Measurements from ENCODE around the gene RSPO3.

Gene RSPO3

GRCh38 chr6:127118298-127119101 lies at the start of gene RSPO3:
Gene RSPO3 (plus strand): TSS chr6:127118671. CDS start chr6:127119193, 522 bp downstream.
- H3K4me3 ChIP-seq (ENCODE audit: low read depth, low read length), result peak within 1 kb of the TSS; percentile 56
- H3K36me3 ChIP-seq (replicated peaks), result no peaks in the 10 kb centered on the region
- H3K27me3 ChIP-seq (replicated peaks), result peaks cover 24% of the 10 kb centered on the region
- DNase-seq, result peak; percentile 21
- H3K27ac ChIP-seq, result no peak within 1 kb of the TSS
- TF ChIP-seq CTCF (IDR thresholded peaks at IDR 0.05; ENCODE audit: low read depth, low read length, missing control alignments), result peak; percentile 33
- in situ Hi-C loops (cut with HindIII; ENCODE audit: low pct_ligation_motif_present, low sequenced_read_pairs), result no loop called here

- peak; percentile 49 for TF ChIP-seq CTCF (IDR thresholded peaks at IDR 0.05; ENCODE audit: low read depth, low read length, missing control alignments)
- Histone ChIP-seq H3K36me3 (replicated peaks) (no peaks in the 10 kb centered on the region), H3K27me3 (replicated peaks) (no peaks in the 10 kb centered on the region), H3K4me3 (ENCODE audit: low read depth, low read length) (no peak overlapping the region), H3K27ac (no peak overlapping the region)
- in situ Hi-C loops (cut with HindIII; ENCODE audit: low pct_ligation_motif_present, low sequenced_read_pairs), result no loop called here
- peak; percentile 14 for DNase-seq
These were observed 48.7 kb upstream of the RSPO3 start for GRCh38 chr6:127069659-127070279.

DNA sequence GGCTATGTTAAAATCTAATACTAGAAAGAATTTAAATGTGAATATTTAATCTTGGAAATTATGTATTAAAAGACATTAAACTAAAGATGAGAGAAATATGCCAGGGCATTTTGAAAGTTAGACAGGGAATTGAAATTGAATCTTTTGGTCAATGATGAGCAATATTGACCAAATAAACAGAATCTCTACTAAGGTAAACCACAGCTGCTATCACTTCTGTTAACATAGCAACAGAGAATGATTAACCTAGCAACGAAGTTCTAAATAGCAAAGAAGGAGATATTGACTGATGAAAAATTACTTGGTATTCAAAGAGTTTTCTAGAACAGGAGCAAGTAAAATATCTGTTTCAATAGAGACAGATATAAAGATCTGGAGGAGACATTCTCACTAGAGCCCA lies 45.2 kb upstream of the RSPO3 start:
- H3K27me3 ChIP-seq (replicated peaks), result no peaks in the 10 kb centered on the region
- TF ChIP-seq CTCF (IDR thresholded peaks at IDR 0.05; ENCODE audit: low read depth, low read length, missing control alignments), result no peak
- no peak overlapping the region for H3K4me3 ChIP-seq (ENCODE audit: low read depth, low read length)
- in situ Hi-C loops (cut with HindIII; ENCODE audit: low pct_ligation_motif_present, low sequenced_read_pairs), result no loop called here
- H3K36me3 ChIP-seq (replicated peaks), result no peaks in the 10 kb centered on the region
- H3K27ac ChIP-seq, result no peak overlapping the region
- DNase-seq, result no peak

GRCh38 chr6:127076466-127076865 lies 42.0 kb upstream of the RSPO3 start:
- H3K36me3 ChIP-seq (replicated peaks), result no peaks in the 10 kb centered on the region
- H3K4me3 ChIP-seq (ENCODE audit: low read depth, low read length), result no peak overlapping the region
- in situ Hi-C loops (cut with HindIII; ENCODE audit: low pct_ligation_motif_present, low sequenced_read_pairs), result no loop called here
- no peak for TF ChIP-seq CTCF (IDR thresholded peaks at IDR 0.05; ENCODE audit: low read depth, low read length, missing control alignments)
- H3K27ac ChIP-seq, result no peak overlapping the region
- DNase-seq, result no peak
- H3K27me3 ChIP-seq (replicated peaks), result no peaks in the 10 kb centered on the region

DNA sequence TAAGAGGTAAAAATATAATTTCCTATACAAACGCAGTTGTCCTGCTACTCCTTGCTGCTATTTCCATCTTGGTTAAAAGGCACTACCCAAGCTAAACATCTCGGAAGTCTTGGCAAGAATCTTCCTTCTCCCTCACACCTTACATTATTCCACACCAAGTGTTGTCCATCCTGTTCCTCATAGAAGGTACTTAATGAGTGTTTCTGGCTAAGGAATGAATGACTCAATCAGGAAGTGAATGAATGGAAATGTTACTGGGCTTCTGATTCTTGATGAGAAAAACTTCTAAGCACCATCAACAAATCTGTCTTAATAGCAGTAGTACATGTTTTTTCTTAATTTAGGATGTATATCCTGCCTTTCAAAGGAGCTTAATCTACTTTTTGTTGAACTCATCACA lies 40.6 kb upstream of the RSPO3 start:
- Histone ChIP-seq H3K27ac (no peak overlapping the region), H3K36me3 (replicated peaks) (no peaks in the 10 kb centered on the region), H3K27me3 (replicated peaks) (no peaks in the 10 kb centered on the region), H3K4me3 (ENCODE audit: low read depth, low read length) (no peak overlapping the region)
- DNase-seq, result no peak
- no peak for TF ChIP-seq CTCF (IDR thresholded peaks at IDR 0.05; ENCODE audit: low read depth, low read length, missing control alignments)
- in situ Hi-C loops (cut with HindIII; ENCODE audit: low pct_ligation_motif_present, low sequenced_read_pairs), result no loop called here
